Left colon (tissue), 2 donors: Measurements from ENCODE around the gene TAS1R1. TPM values are rescaled to one million over a fixed set of nuclear protein-coding genes. Genes with fewer than 3 reads are reported as not detected.
"Not testable (repeated sequence)": the region's sequence is repeated elsewhere in the genome, so short reads cannot be mapped to it uniquely, and the experiment has no call there.

Experiments used
- ATAC-seq: fragments of 200-7000 bp; cut with Tn5 transposase; one replicate; pipeline ENCODE4 v1.9.1; 2020; ENCODE audit warnings: mild to moderate bottlenecking, moderate library complexity
- DNase-seq, 2 donors: peaks; one replicate each; pipeline ENCODE4 v3.0.0-alpha.2; 2020
- intact Hi-C, 2 donors: fragments of 100-400 bp; cut with DNase I in 1 of 2; cut with micrococcal nuclease in 1 of 2; formaldehyde crosslinking; loops; one replicate each; pipeline versions ENCODE4 v1.11.2 to v1.14.0; 2022; cut with DNase I, micrococcal nuclease
- total RNA-seq, 2 donors: library from RNA; stranded (reverse); fragmentation: NEBNext Ultra II Directional; extraction: Animal tissue kit (Norgen Biotek cat#: 25700); gene quantifications; one replicate each; pipeline ENCODE4 v1.2.1, GENCODE V29; 2021
- donor health status: DM: no; HTN: no; CAD: no.
- donor health status: DM: yes; HTN: yes; CAD: no.

Gene TAS1R1
- total RNA-seq, 2 donors from 2014 or later: 0.14 TPM; not detected in 1

DNA sequence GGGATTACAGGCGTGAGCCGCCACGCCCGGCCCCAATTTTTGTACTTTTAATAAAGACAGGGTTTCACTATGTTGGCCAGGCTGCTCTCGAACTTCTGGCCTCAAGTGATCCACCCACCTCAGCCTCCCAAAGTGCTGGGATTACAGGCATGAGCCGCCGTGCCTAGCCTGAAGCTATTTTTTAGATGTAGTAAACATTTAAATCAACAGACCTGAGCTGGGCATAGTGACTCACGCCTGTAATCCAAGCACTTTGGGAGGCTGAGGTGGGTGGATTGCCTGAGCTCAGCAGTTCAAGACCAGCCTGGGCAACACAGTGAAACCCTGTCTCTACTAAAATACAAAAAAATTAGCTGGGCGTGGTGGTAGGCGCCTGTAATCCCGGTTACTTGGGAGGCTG lies 4.1 kb downstream of the TAS1R1 start:
- DNase-seq, ATAC-seq: not testable (repeated sequence)
- intact Hi-C loops: loop anchor here in 1 of 2 donors (10.0 kb wide), 1 partner anchor 76 kb away; no protein-coding TSS in a partner anchor

- DNase-seq: no peak
- ATAC-seq: no peak
- intact Hi-C loops: no loop called here
These were observed 5.2 kb downstream of the TAS1R1 start for GRCh38 chr1:6560267-6560666.

DNA sequence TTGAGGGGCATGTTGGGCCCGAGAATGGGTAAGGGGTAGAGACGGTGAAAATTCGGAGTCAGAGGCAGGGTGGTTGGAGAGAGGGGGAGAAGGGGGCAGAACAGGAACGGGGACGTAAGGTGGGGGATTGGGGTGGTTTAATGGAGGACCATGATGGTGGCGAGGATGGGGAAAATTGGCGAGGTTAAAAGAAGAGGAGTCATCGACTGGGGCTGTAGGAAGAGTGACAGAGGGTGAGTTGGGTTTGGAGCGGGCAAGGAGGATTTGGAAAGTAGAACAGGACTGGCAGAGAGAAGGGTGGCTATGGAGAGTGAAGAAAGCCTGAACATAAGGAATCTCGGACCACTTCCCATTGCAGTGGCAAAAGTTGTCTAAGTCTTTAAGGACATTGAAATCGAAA lies 13.9 kb downstream of the TAS1R1 start:
- ATAC-seq (no peak), DNase-seq (no peak)
- intact Hi-C loops: no loop called here

DNA sequence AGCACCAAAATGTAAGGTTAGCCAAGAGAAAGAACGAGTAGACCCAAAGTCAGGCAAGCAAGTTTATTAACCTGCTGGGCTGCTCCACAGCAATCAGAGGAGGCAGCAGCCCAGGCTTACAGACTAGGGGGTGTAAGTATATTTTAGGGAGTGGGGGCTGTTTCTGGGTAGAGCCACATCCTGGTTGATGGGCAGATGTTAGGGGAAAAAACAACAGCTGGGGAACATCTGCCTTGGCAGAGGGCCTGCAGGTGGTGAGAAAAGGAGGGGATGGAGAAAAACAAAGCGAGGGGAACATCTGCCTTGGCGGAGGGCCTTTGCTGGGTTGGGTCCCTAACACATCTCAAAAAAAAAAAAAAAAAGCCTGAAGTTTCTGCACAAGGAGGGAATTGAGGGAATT lies 15.0 kb downstream of the TAS1R1 start:
- no peak for ATAC-seq
- intact Hi-C loops: no loop called here
- DNase-seq: no peak

GRCh38 chr1:6570987-6571386 lies 15.9 kb downstream of the TAS1R1 start:
- no peak for DNase-seq
- no peak for ATAC-seq
- intact Hi-C loops: no loop called here

DNA sequence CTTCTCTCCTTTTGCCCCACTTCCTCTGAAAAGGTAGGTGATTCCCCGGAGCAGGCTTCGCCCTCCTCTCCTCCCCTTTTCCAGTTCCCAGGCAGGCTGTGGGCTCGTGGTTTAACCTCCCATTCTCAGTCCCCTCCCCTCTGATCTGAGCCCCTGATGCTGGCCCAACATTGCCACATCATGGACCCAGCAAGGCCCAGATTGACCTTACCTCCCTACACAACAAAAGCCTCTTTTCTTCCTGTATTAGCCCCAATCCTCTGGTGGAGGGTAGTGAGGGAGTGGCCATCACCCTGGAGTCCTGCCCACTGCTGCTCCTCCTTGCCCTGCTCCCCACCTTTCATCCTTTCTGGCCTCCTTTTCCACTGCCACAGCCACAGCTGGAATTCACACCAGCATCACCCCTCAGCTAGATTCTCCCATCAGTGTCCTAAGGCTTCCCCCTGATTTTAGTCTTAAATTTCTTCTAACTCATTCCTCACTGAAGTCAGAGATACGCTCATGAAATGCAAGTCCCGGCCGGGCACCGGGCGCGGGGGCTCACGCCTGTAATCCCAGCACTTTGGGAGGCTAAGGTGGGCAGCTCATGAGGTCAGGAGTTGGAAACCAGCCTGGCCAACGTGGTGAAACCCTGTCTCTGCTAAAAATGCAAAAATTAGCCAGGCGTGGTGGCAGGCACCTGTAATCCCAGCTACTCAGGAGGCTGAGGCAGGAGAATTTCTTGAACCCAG lies 17.7 kb downstream of the TAS1R1 start:
- DNase-seq (no peak), ATAC-seq (no peak)
- intact Hi-C loops: no loop called here

GRCh38 chr1:6574025-6574620 lies 19.0 kb downstream of the TAS1R1 start:
- ATAC-seq: no peak
- no peak for DNase-seq
- intact Hi-C loops: no loop called here

- DNase-seq: no peak
- intact Hi-C loops: no loop called here
- no peak for ATAC-seq
These were observed 19.7 kb downstream of the TAS1R1 start for GRCh38 chr1:6574818-6575217.

DNA sequence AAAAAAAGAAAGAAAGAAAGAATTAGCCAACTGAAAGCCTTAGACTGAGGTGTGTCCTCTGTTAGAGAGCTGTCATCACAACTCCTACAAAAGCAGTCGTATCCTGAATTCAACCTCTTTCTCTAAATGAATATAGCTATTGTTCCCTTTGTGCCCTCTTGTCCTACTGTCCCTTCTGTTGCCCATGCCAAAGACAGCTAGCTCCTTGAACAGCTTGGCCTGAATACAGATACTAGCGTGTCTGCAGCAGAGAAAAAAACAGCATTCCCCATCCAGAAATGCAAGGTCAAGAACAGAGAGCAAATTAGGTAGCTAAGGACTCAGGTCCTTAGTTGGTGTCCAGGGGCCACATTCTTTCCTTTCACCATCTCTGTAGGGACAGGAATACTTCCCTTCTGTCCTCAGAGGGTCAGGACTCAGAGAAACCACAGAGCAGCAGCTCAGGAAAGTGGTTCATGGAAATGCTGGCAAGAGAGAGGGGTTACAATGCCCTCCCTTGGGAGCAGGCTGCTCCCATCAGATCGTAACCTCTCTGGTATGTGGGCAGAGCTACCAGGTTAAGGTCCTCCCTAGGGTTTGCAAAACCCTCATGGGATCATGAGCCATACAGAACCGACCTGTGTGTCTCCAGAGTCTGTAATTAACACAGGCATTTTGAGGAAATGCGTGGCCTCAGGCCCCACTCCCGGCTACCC lies 22.9 kb downstream of the TAS1R1 start:
- DNase-seq (no peak), ATAC-seq (no peak)
- intact Hi-C loops: no loop called here

DNA sequence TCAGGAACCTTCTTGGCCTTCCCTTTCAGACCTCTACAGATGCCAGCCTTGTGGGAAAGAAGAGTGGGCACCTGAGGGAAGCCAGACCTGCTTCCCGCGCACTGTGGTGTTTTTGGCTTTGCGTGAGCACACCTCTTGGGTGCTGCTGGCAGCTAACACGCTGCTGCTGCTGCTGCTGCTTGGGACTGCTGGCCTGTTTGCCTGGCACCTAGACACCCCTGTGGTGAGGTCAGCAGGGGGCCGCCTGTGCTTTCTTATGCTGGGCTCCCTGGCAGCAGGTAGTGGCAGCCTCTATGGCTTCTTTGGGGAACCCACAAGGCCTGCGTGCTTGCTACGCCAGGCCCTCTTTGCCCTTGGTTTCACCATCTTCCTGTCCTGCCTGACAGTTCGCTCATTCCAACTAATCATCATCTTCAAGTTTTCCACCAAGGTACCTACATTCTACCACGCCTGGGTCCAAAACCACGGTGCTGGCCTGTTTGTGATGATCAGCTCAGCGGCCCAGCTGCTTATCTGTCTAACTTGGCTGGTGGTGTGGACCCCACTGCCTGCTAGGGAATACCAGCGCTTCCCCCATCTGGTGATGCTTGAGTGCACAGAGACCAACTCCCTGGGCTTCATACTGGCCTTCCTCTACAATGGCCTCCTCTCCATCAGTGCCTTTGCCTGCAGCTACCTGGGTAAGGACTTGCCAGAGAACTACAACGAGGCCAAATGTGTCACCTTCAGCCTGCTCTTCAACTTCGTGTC lies 23.7 kb downstream of the TAS1R1 start:
- ATAC-seq (no peak), DNase-seq (no peak)
- intact Hi-C loops: no loop called here

- intact Hi-C loops: no loop called here
- peak; percentile 89 for ATAC-seq
- DNase-seq: peak; percentile 99
These were observed 24.4 kb downstream of the TAS1R1 start, which contains the start of gene ZBTB48 for GRCh38 chr1:6579374-6580118. ZBTB48 (plus strand) TSS chr1:6579994; CDS start chr1:6580610, 616 bp downstream.

DNA sequence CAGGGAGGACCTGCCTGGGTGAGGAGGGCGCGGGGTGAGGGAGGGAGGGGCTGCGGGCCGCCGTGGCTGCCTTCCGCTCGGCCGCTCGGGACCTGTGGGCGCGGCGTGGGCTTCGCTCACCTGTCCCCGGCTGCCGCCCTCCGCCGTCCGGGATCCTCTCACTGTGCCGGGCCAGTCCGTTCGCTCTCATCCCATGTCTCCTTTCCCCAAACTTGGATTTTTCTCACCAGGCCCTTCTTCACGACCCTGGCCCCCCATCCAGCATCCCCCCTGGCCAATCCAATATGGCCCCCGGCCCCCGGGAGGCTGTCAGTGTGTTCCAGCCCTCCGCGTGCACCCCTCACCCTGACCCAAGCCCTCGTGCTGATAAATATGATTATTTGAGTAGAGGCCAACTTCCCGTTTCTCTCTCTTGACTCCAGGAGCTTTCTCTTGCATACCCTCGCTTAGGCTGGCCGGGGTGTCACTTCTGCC lies 25.0 kb downstream of the TAS1R1 start:
- intact Hi-C loops: no loop called here
- no peak for DNase-seq
- peak; percentile 42 for ATAC-seq

GRCh38 chr1:6580593-6581409 lies 25.7 kb downstream of the TAS1R1 start:
- DNase-seq (no peak), ATAC-seq (peak; percentile 2)
- intact Hi-C loops: no loop called here

DNA sequence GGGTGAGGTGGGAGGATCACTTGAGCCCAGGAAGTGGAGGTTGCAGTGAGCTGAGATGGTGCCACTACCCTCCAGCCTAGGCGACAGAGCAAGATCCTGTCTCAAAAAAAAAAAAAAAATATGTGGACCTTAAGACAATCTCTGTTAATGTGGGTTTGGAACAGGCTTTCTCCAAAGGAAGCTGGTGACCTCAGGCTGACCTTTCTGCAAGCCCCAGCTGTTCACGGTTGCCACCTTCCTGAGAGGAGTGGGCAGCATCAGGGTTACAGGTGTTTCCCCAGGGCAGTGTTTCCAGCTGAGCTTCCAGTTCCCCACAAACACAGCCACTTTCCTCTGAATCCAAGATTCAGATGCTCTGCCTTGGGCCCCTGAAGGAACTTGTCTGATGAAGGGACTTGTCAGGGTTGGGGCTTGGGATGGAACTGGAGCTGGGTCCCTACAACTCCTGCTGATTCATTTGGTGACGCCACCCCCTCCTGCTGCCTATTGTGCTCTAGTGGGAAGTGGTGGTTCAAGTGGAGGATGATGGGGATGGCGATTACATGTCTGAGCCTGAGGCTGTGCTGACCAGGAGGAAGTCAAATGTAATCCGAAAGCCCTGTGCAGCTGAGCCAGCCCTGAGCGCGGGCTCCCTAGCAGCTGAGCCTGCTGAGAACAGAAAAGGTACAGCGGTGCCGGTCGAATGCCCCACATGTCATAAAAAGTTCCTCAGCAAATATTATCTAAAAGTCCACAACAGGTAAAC lies 26.6 kb downstream of the TAS1R1 start:
- intact Hi-C loops: no loop called here
- peak in 1 of 2 donors; percentile 33 for DNase-seq
- peak; percentile 14 for ATAC-seq

DNA sequence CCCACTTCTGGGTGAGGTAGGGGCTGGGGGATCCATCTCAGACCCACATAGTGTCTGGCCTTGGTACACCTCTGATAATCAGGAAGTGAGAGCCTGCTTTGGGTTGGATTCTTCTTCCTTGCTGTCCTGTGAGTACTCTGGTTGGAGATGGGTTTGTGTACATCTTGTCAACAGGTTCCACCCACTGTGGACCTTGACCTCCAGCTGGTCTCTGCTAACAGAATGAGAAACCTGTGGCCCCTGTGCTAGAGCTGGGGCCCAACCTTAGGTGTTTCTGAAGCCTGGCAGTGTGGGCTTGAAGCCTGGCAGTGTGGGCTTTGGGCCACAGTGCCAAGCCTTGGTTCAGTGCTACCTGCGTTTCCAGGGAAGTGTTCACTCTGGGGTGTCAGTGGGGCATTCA lies 27.3 kb downstream of the TAS1R1 start:
- ATAC-seq: peak; percentile 76
- intact Hi-C loops: no loop called here
- DNase-seq: peak; percentile 91 to 93

DNA sequence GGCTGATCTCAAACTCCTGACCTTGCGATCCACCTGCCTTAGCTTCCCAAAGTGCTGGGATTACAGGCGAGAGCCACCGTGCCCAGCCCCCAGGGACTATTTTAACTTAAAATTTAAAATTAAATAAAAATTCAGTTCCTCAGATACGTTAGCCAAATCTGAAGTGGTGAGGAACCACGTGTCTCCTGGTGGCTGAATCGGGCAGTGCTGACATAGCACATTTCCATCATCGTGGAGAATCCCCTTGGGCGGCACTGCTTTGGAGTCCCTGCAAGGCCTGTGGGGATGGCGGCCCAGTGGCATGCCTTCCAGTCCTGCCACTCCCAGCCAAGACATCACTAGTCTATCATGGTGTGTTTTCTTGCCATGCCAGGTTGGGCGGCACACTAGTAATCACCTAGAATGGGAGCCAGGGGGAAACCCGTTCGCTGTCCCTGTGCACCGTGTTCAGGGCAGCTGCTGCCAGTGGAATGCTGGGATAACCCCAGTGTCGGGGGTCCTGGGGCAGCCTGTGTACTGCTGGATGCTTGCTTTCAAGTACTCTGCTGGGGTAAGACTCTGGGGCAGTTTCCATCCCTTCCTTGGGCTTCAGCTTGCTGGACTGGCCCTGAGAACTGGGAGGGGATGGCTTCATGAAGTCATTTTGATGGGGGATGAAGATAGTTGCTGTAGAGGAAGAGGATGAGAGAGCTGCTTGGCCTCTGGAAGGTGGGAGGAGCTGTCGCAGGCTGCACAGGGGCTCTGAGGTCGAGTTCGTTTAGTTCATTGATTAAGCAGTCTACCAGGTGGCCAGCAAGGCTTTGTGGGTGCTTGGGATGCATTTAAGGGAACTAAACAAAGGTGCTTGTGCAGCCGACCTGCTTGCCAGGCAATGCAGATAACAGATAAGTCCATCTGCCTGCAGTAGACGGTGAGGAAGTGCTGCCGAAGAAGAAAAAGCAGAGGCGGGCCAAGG lies 29.3 kb downstream of the TAS1R1 start:
- ATAC-seq (no peak), DNase-seq (no peak)
- intact Hi-C loops: no loop called here
